BJ (cell line): ENCODE results near the gene IQCM. TPM values are rescaled to one million over a fixed set of nuclear protein-coding genes. Genes with fewer than 3 reads are reported as not detected.

Experiments
- CTCF ChIA-PET: fragments of 350-600 bp; formaldehyde crosslinking; extraction: SDS; loops from one replicate; lab custom pipeline; 2021; ENCODE audit warnings: antibody characterized with exemption, inconsistent platforms; lab: Yijun Ruan, JAX
- POLR2A ChIA-PET: fragments of 300-600 bp; sonication (Branson Sonifier 250); formaldehyde crosslinking; extraction: SDS; loops from one replicate; lab custom pipeline; 2021; ENCODE audit warnings: antibody characterized with exemption; lab: Charles Lee
- DNase-seq: peaks from one replicate; pipeline ENCODE4 v3.0.0-alpha.2; 2011; ENCODE audit warnings: low read depth
- H3K27me3 ChIP-seq: 2 replicates; pipeline ENCODE4 v1.6.0; 2011; ENCODE audit warnings: low read length; ENCODE audit not compliant: control insufficient read depth, insufficient read depth
- H3K36me3 ChIP-seq: 2 replicates; pipeline ENCODE4 v1.5.1; 2011; ENCODE audit warnings: low read length; ENCODE audit not compliant: control insufficient read depth, insufficient read depth
- H3K4me3 ChIP-seq: 2 replicates; pipeline ENCODE4 v1.5.1; 2011; ENCODE audit warnings: low read depth, mild to moderate bottlenecking, control low read depth, low read length
- CTCF ChIP-seq: IDR thresholded peaks from 2 replicates; pipeline ENCODE4 v1.5.1; 2011; ENCODE audit warnings: low read depth, mild to moderate bottlenecking, control low read depth, inconsistent platforms, low read length, moderate library complexity; ENCODE audit not compliant: insufficient read depth
- polyA plus RNA-seq: library from polyadenylated mRNA; depleted of rRNA; stranded (reverse); fragments of >200 nt; gene quantifications from 2 replicates; pipeline ENCODE4 v1.2.3, GENCODE V29; 2011

The IQCM gene
- polyA plus RNA-seq, 1 experiment = not detected

GRCh38 chr4:149443537-149443936 lies 372.1 kb downstream of the IQCM start:
- POLR2A ChIA-PET = no interaction called here
- CTCF ChIA-PET = no interaction called here
- TF ChIP-seq CTCF = no peak
- Histone ChIP-seq H3K27me3 (no peaks in the 10 kb centered on the region), H3K4me3 (no peak overlapping the region), H3K36me3 (no peaks in the 10 kb centered on the region)
- DNase-seq = no peak

GRCh38 chr4:149441338-149441737 lies 374.3 kb downstream of the IQCM start:
- no peaks in the 10 kb centered on the region for H3K36me3 ChIP-seq
- H3K4me3 ChIP-seq = no peak overlapping the region
- ChIA-PET CTCF (no interaction called here), POLR2A (no interaction called here)
- peak; percentile 9 for DNase-seq
- TF ChIP-seq CTCF = no peak
- H3K27me3 ChIP-seq = no peaks in the 10 kb centered on the region

- ChIA-PET POLR2A (no interaction called here), CTCF (interaction anchor here (0.7 kb wide), 1 partner anchor 15 kb away, joined by 3 read pairs; no protein-coding TSS in a partner anchor)
- Histone ChIP-seq H3K27me3 (no peaks in the 10 kb centered on the region), H3K36me3 (no peaks in the 10 kb centered on the region), H3K4me3 (no peak overlapping the region)
- TF ChIP-seq CTCF = no peak
- DNase-seq = no peak
Measured at GRCh38 chr4:149426461-149426860, 389.2 kb downstream of the IQCM start.

GRCh38 chr4:149409555-149409962 lies 406.1 kb downstream of the IQCM start:
- Histone ChIP-seq H3K4me3 (no peak overlapping the region), H3K36me3 (no peaks in the 10 kb centered on the region), H3K27me3 (no peaks in the 10 kb centered on the region)
- no peak for DNase-seq
- no peak for TF ChIP-seq CTCF
- ChIA-PET POLR2A (no interaction called here), CTCF (no interaction called here)

GRCh38 chr4:149409146-149409545 lies 406.5 kb downstream of the IQCM start:
- TF ChIP-seq CTCF = no peak
- no peaks in the 10 kb centered on the region for H3K36me3 ChIP-seq
- H3K4me3 ChIP-seq = no peak overlapping the region
- H3K27me3 ChIP-seq = no peaks in the 10 kb centered on the region
- ChIA-PET POLR2A (no interaction called here), CTCF (no interaction called here)
- DNase-seq = peak; percentile 19
